Measurements from ENCODE around the gene GLDC. TPM values are rescaled to one million over a fixed set of nuclear protein-coding genes. Genes with fewer than 3 reads are reported as not detected.

GLDC gene
- total RNA-seq, 1 donor from 2014 or later: 29.1 TPM

DNA sequence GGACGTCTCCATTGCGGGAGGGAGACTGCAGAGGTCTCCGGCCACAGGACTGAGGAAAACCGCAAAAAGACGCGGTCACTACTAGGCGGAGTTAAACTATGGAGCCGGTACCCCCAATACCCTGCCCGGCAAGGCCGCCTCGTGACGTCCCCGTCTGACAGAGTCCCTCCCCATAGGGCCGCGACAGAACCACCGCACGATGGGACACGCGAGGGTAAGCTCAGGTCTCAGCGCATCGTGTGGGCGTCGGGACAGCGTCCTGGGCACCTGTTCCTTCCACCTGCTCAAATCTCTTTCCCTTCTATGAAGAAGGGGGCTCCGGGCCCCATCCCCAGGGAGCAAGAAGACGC is 35.2 kb upstream of the GLDC start:
- Mint-ChIP-seq H3K4me1 (ENCODE audit: unreplicated experiment) (peaks cover 11% of the 10 kb centered on the region), H3K27ac (ENCODE audit: unreplicated experiment) (peak overlapping the region; percentile 96), H3K27me3 (ENCODE audit: unreplicated experiment) (peaks cover 1% of the 10 kb centered on the region), H3K36me3 (ENCODE audit: low read depth, unreplicated experiment) (peaks cover 7% of the 10 kb centered on the region), H3K4me3 (ENCODE audit: unreplicated experiment) (peak overlapping the region; percentile 93), H3K9me3 (ENCODE audit: unreplicated experiment) (no peaks in the 10 kb centered on the region)
- peak; percentile 64 for DNase-seq (ENCODE audit: low spot score)
- TF ChIP-seq, protein P1, sequence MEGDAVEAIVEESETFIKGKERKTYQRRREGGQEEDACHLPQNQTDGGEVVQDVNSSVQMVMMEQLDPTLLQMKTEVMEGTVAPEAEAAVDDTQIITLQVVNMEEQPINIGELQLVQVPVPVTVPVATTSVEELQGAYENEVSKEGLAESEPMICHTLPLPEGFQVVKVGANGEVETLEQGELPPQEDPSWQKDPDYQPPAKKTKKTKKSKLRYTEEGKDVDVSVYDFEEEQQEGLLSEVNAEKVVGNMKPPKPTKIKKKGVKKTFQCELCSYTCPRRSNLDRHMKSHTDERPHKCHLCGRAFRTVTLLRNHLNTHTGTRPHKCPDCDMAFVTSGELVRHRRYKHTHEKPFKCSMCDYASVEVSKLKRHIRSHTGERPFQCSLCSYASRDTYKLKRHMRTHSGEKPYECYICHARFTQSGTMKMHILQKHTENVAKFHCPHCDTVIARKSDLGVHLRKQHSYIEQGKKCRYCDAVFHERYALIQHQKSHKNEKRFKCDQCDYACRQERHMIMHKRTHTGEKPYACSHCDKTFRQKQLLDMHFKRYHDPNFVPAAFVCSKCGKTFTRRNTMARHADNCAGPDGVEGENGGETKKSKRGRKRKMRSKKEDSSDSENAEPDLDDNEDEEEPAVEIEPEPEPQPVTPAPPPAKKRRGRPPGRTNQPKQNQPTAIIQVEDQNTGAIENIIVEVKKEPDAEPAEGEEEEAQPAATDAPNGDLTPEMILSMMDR (IDR thresholded peaks at IDR 0.05; ENCODE audit: unreplicated experiment): no peak

DNA sequence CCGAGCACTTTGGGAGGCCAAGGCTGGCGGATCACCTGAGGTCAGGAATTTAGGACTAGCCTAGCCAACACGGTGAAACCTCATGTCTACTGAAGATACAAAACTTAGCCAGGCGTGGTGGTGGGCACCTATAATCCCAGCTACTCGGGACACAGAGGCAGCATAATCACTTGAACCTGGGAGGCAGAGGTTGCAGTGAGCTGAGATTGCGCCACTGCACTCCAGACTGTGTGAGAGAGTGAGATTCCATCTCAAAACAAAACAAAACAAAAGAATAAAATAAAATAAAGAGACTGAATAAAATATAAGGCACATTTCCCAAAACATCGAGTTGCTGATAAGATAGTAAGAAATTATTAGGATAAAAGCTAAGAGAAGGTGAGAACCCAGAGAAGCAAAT is 32.3 kb upstream of the GLDC start:
- no peak overlapping the region for H3K4me3 Mint-ChIP-seq (ENCODE audit: unreplicated experiment)
- no peak overlapping the region for H3K27ac Mint-ChIP-seq (ENCODE audit: unreplicated experiment)
- no peaks in the 10 kb centered on the region for H3K36me3 Mint-ChIP-seq (ENCODE audit: low read depth, unreplicated experiment)
- H3K27me3 Mint-ChIP-seq (ENCODE audit: unreplicated experiment): peaks cover 2% of the 10 kb centered on the region
- DNase-seq (ENCODE audit: low spot score): no peak
- no peaks in the 10 kb centered on the region for H3K9me3 Mint-ChIP-seq (ENCODE audit: unreplicated experiment)
- peaks cover 4% of the 10 kb centered on the region for H3K4me1 Mint-ChIP-seq (ENCODE audit: unreplicated experiment)
- TF ChIP-seq, protein P1 (IDR thresholded peaks at IDR 0.05; ENCODE audit: unreplicated experiment): no peak

DNA sequence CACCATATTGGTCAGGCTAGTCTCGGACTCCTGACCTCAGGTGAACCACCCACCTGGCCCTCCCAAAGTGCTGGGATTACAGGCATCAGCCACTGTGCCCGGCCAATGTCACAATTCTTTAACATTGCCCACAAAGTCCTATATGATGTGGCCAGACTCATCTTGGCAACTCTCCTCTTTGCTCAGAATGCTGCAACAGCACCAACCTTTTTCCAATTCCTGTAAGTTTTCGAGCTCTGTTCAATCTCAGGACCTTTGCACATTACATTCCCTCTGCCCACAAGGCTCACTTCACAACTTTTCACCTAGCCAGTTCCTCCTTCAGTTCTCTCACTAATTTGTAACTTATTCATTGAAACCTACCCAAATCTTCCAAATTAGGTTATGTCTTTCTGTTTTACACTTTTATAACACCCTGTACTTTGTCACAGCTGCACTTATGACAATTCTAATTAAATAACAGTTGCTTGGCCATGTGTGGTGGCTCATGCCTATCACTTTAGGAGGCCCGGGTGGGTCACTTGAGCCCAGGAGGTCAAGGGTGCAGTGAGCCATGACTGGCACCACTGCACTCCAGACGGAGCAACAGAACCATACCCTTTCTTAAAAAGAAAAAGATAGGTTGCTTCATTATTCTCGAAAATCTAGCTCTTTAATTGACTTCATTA is 30.9 kb upstream of the GLDC start:
- Mint-ChIP-seq H3K36me3 (ENCODE audit: low read depth, unreplicated experiment) (no peaks in the 10 kb centered on the region), H3K9me3 (ENCODE audit: unreplicated experiment) (no peaks in the 10 kb centered on the region), H3K4me3 (ENCODE audit: unreplicated experiment) (no peak overlapping the region), H3K4me1 (ENCODE audit: unreplicated experiment) (peaks cover 4% of the 10 kb centered on the region), H3K27me3 (ENCODE audit: unreplicated experiment) (peaks cover 2% of the 10 kb centered on the region), H3K27ac (ENCODE audit: unreplicated experiment) (no peak overlapping the region)
- TF ChIP-seq, protein P1 (IDR thresholded peaks at IDR 0.05; ENCODE audit: unreplicated experiment): no peak
- no peak for DNase-seq (ENCODE audit: low spot score)

DNA sequence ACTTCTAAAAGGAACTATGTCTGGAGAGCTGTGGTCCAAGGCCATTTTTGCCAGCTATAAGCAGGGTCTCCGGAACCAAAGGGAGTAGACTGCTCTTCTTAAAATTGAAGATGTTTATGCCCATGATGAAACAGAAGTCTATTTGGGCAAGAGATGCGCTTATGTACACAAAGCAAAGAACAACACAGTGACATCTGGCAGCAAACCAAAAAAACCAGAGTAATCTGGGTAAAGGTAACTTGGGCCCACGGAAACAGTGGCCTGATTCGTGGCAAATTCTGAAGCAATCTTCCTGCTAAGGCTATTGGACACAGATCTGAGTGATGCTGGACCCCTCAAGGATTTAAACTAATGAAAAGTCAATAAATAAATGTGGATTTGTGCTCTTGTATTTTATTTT is 29.7 kb upstream of the GLDC start:
- no peaks in the 10 kb centered on the region for H3K9me3 Mint-ChIP-seq (ENCODE audit: unreplicated experiment)
- H3K4me1 Mint-ChIP-seq (ENCODE audit: unreplicated experiment): no peaks in the 10 kb centered on the region
- TF ChIP-seq, protein P1 (IDR thresholded peaks at IDR 0.05; ENCODE audit: unreplicated experiment): no peak
- no peak for DNase-seq (ENCODE audit: low spot score)
- no peak overlapping the region for H3K4me3 Mint-ChIP-seq (ENCODE audit: unreplicated experiment)
- peaks cover 2% of the 10 kb centered on the region for H3K27me3 Mint-ChIP-seq (ENCODE audit: unreplicated experiment)
- no peaks in the 10 kb centered on the region for H3K36me3 Mint-ChIP-seq (ENCODE audit: low read depth, unreplicated experiment)
- no peak overlapping the region for H3K27ac Mint-ChIP-seq (ENCODE audit: unreplicated experiment)

DNA sequence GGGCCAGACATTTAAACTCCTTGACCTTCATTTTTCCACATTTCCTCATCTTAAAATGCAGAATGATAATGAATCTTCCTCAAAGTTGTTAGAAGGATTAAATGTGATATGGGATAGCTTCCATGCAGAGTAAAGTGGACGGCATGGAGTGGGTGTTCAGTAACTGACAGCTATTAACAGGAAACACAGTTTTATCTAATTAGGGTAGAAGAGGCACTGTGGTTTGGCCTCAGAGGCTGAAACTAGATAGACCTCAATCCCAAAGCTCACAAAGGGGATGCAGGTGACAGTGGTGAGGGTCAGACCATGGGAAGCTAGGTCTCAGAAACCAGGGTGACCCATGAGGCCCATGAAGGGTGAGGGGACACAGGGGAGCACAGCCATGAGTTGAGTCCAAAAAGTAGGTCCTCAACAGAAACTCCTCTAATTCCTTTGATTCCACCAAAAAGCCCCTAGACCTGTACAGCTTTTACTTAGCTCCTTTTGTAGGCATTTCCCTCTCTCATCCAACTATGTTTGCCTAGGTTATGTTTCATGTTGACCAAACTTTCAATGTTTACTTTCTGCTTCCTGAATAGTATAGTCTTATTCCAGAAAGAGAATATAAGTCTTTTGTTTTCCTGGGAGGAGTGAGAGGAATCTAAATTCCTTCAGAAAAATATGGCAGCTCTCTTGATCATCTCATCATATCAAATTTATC is 27.9 kb upstream of the GLDC start:
- TF ChIP-seq, protein P1 (IDR thresholded peaks at IDR 0.05; ENCODE audit: unreplicated experiment): no peak
- Mint-ChIP-seq H3K27me3 (ENCODE audit: unreplicated experiment) (peaks cover 2% of the 10 kb centered on the region), H3K9me3 (ENCODE audit: unreplicated experiment) (no peaks in the 10 kb centered on the region), H3K36me3 (ENCODE audit: low read depth, unreplicated experiment) (no peaks in the 10 kb centered on the region), H3K27ac (ENCODE audit: unreplicated experiment) (no peak overlapping the region), H3K4me3 (ENCODE audit: unreplicated experiment) (no peak overlapping the region), H3K4me1 (ENCODE audit: unreplicated experiment) (no peaks in the 10 kb centered on the region)
- no peak for DNase-seq (ENCODE audit: low spot score)

All from endothelial cell (in vitro differentiated cells).